SHP77 treated with DMSO at 0.1 percent for 48 hours (cell line): ENCODE data around the gene ME3.
A peak's percentile ranks its signal among the peaks of the same experiment; 100 is the strongest.
"Not testable (repeated sequence)": the region's sequence is repeated elsewhere in the genome, so short reads cannot be mapped to it uniquely, and the experiment has no call there.

Experiments
- DNase-seq: peaks from one replicate; lab custom pipeline; 2025; lab: John Stamatoyannopoulos, UW

ME3 gene

GRCh38 chr11:86620891-86621521 lies 51.4 kb downstream of the ME3 start:
- no peak for DNase-seq

- not testable (repeated sequence) for DNase-seq
Measured at GRCh38 chr11:86619428-86619827, 53.0 kb downstream of the ME3 start.

- no peak for DNase-seq
Measured at GRCh38 chr11:86617502-86617901, 54.9 kb downstream of the ME3 start.

DNA sequence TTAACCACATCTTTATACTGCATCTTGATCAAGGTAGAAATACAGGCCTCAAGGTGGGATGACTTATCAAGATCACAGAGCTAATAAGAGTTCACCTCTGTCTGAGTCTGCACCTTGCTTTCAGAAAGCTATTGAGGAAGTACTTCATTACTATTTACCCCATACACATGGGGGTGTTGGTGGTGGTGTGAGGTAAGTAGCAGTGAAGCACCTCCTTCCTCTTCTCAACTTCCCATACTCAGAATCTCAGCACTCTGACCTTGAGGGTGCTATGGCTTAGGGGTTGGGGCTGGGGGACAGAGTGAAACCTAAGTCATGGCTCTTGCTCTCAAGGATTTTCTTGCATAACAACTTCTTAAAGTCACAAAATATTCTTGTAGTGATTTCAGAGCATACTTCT lies 56.9 kb downstream of the ME3 start:
- DNase-seq: no peak

DNA sequence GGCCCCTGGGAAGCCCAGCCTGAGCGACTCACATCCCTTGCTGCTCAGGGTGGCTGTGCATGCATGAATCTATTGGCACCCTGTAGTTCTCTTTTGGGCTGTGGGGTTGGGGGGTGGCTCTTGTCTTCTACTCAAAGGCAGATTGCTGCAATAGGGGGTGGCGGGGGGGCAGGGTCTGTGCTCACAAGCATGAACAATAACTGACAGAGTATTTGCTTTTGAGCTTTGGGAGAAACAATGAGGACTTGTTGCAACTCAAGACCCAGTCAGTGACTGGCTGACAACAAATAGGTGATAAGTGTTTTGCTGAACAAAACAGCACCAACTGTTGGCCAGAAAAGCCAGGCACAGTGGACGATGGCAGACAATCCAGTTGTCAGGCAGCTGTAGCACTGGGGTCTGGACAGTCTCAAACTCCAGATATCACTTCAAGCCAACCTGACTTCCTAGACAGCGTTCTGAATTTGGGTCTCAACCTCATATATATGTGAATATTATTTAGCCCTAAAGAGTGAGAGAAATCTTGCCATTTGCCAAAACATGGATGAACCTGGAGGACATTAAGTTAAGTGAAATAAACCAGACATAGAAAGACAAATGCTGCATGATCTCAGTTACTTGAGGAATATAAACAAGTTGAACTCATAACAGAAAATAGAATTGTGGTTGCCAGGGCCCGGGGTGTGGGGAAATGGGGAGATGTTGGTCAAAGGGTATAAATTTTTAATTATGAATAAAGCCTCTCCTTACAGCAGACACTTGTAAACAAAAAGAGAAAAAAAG lies 61.7 kb downstream of the ME3 start:
- no peak for DNase-seq

DNA sequence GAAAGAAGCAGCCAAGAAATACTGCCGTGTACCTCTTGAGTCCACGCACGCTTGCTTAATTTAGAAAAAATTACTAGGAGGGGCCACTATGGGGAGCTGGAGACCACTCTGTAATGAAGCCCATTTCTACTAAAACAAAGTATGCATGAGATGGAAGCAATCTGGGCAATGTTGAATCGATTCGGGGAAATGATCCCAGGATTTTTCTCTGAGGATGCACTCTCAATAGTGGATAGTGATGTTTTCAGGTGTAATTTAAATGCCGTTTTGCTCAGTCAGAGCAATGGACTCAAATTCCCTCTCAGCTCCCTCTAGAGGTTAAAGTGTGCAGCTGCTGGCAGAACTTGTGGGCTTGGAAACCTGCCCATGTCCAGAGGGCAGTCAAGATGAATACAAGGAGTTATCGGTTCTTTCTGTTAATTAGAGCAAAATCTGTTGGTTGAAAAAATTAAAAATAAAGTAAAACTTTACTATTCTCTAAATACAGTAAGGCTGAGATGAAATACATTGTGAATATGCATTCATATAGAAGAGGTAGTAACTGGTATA lies 64.1 kb downstream of the ME3 start:
- no peak for DNase-seq

GRCh38 chr11:86606836-86607481 lies 65.5 kb downstream of the ME3 start:
- no peak for DNase-seq

DNA sequence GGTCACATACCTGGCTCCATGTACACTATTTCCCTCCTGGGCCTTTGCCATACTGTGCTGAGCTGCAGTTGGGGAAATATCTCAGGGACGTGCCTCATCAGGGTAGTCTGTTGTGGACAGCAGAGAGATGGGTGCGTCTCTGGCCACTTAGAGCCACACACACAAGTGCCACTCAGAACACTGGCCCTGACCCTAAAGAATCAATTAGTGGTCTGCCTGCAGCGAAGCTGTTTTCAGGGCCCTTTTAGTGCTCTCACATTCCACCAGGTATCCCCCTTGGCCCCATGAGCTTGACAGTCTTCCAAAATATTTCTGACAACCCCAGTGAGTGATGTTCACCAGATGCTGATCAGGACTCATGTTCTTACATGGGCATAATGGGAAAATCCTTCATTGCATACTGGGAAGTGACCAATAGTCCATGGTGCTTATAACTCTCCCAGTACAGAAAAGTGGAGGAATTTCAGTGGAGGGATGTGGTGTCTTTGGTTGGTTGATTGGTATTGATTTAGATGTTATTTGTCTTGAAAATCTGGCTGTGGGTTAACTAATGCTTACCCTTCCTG lies 66.1 kb downstream of the ME3 start:
- no peak for DNase-seq

DNA sequence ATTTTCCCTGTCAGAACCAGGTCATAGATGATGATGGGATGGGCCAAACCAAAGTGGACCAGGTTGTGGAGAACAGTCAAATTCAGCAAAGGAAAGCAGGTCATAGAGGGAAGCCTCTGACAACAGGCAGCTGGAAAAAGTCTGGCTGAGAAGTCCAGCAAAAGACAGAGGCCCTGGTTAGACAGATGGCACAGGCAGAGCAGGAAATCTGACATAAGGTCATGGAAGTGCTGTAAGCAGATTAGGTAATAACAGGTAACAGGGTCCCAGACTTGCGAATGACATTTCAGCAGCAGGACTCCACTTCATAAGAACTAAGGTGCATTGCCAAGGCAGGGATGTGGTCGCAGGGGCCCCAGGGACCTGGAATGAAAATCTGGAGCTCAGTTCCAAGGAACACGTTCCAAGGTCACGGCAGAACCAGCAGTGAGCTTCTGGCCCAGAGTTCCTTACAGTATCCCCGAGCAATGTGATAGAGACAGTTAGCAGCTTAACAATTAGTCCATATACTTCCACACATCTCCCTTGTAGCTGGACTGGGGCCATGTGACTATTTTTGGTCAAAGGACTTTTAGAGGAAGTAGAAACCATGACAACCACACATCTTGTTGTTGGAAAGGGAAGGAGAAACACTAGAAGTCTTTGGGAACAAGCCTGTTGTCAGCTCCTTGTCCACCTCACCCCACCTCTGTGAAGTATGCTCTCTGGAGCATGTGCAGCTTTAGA lies 75.4 kb downstream of the ME3 start:
- no peak for DNase-seq

- DNase-seq: no peak
Measured at GRCh38 chr11:86595955-86596354, 76.5 kb downstream of the ME3 start.

GRCh38 chr11:86595451-86595850 lies 77.0 kb downstream of the ME3 start:
- DNase-seq: no peak

- no peak for DNase-seq
Measured at GRCh38 chr11:86594746-86595145, 77.7 kb downstream of the ME3 start.

DNA sequence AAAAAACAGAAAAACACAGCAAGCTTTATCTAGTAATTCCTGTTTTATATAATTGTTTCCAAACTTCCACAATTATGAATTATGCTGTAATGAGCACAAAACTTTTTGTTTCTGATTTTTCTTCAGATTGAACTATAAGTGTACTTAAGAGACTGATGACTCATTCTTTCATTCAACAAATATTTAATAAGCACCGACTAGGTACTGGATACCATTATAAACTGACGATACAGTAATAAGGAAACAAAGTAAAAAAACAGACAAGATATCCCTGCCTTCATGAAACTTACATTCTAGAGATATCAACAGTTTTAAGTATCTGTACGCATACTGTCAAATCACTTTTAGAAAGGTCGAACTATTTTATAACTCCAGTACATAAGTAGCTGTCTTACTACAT lies 78.6 kb downstream of the ME3 start:
- DNase-seq: no peak

DNA sequence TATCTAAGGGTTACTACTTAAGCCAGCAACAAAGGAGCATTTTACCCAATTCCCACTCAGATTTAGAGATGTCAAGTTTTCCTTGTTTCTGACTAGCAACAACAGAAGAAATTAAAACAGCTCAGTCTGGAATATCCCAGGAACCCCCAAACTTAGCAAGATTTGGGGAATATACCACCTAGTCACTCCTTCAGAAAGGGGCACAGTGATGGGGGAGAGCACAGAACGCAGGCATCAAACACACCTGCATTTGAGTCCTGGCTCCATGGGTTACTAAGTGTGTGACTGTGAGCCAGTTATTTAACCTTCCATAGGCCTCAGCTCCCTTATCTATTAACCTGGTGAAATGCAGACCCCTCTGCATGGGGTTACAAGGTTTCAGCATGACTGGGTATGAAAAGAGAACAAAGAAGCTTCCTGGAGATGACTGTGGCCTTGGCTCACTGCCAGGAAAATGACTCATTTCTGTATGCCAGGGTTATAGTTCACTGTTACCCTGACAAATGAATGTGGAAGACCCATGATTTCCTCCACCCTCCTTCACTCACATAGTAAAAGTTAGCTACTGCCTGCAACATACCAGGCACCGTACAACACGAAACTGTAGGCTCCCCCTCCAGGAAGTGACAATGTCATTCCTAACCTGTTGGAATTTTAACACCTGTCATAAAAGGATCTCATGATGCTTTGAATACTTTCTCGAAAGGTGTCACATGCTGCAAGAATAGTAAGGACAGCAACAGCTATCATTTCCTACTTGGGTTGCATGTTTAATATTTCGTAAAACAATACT lies 79.6 kb downstream of the ME3 start:
- peak; percentile 64 for DNase-seq

- DNase-seq: no peak
Measured at GRCh38 chr11:86592047-86592591, 80.3 kb downstream of the ME3 start.

DNA sequence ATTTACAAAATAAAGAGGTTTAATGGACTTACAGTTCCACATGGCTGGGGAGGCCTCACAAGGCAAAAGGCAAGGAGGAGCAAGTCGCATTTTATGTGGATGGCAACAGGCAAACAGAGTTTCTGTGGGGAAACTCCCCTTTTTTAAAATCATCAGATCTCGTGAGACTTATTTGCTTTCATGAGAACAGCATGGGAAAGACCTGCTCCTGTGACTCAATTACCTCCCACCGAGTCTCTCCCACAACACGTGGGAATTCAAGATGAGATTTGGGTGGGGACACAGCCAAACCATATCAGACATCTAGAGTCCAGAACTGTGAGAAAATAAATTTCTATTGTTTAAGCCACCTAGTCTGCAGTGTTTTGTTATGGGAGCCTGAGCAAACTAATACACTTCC lies 80.8 kb downstream of the ME3 start:
- DNase-seq: no peak

DNA sequence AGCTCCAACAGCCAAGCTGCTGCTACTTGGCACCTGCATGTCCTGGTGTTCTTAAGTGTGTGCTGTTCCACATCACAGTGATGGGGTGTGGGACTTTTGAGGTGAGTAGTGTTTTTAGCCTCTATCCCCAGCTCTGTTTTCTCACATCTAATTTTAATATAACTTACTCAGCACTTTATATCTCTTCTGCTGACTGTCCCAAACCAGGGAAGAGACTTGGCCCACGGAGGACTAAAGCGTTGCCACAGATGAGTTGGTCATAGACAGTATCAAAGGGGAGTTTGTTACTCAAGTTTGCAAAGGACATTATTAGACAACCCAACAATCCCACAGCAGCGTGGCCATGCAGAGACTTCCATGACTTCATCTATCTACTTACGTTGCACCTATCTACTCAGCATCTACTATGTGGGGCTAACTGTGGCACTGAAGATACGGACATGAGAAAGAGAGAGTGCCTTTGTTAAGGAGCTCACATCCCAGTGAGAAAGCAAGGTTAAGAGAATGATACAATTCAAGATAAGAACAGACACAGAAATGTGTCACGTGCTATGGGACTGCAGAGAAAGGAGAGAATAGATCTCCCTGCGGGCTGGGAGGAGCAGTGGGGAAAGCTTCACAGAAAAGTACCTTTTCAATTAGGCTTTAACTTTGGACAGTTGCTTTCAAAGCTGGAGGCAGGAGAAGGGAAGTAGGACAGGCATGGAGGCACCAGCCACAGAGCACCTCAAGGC lies 82.4 kb downstream of the ME3 start:
- no peak for DNase-seq

DNA sequence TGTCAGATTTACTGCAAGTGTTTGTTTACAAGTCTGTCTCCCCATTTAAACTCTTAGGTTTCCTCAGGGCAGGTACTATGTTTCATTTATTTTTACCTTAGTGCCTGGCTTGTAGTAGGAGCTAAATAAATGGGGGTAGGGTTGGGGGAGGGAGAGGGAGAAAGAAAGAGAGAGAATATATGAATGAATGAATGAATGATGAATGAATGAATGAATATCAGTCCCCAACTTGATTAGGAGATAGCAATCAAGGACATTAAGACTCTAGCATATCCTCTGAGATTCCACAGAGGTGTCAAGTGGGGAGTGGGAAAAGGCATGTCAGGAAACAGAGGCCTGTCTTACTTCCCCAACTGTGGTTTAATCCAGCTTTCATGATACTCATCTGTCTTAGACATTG lies 83.2 kb downstream of the ME3 start:
- no peak for DNase-seq

GRCh38 chr11:86588566-86589090 lies 83.8 kb downstream of the ME3 start:
- DNase-seq: no peak
